Calu3 (cell line): ENCODE measurements around the gene FOXD2. TPM values are rescaled to one million over a fixed set of nuclear protein-coding genes. Genes with fewer than 3 reads are reported as not detected.

Experiments
- BruUV-seq: library from RNA; stranded (reverse); fragments of 400-500 nt; replicated peaks from 2 replicates; lab custom pipeline; 2021; lab: Mats Ljungman, UMichigan
- CTCF ChIA-PET: fragments of 300-600 bp; sonication (Branson Sonifier 250); formaldehyde crosslinking; loops from one replicate; lab custom pipeline; 2022; ENCODE audit warnings: antibody characterized with exemption; lab: Charles Lee
- DNase-seq: peaks from one replicate; pipeline ENCODE4 v3.0.0; 2022
- H3K27ac Mint-ChIP-seq: one replicate; pipeline ENCODE4 v1.8.0; 2022; ENCODE audit warnings: mixed read lengths; ENCODE audit not compliant: unreplicated experiment
- H3K27me3 Mint-ChIP-seq: one replicate; pipeline ENCODE4 v1.8.0; 2022; ENCODE audit warnings: mixed read lengths; ENCODE audit not compliant: unreplicated experiment
- H3K36me3 Mint-ChIP-seq: one replicate; pipeline ENCODE4 v1.8.0; 2022; ENCODE audit warnings: mild to moderate bottlenecking, moderate library complexity, mixed read lengths; ENCODE audit not compliant: insufficient read depth, unreplicated experiment
- H3K4me1 Mint-ChIP-seq: one replicate; pipeline ENCODE4 v1.8.0; 2022; ENCODE audit warnings: mild to moderate bottlenecking, low read depth, mixed read lengths; ENCODE audit not compliant: unreplicated experiment
- H3K4me3 Mint-ChIP-seq: one replicate; pipeline ENCODE4 v1.8.0; 2022; ENCODE audit warnings: mild to moderate bottlenecking, low read depth, moderate library complexity, mixed read lengths; ENCODE audit not compliant: unreplicated experiment
- H3K9me3 Mint-ChIP-seq: one replicate; pipeline ENCODE4 v1.8.0; 2022; ENCODE audit warnings: low read depth, mixed read lengths; ENCODE audit not compliant: unreplicated experiment
- CTCF ChIP-seq: fragments of 200-600 bp; IDR thresholded peaks from one replicate; pipeline ENCODE4 v1.8.0; 2022; ENCODE audit warnings: antibody characterized with exemption; ENCODE audit not compliant: unreplicated experiment
- intact Hi-C: fragments of 100-400 bp; cut with micrococcal nuclease; formaldehyde crosslinking; loops from one replicate; pipeline ENCODE4 v1.10.0; 2022; ENCODE audit not compliant: unreplicated experiment
- total RNA-seq: library from RNA; stranded (reverse); gene quantifications from 2 replicates; pipeline ENCODE4 v1.2.3, GENCODE V29; 2022

Gene FOXD2
- total RNA-seq, 1 experiment from 2014 or later = 0.68 TPM

DNA sequence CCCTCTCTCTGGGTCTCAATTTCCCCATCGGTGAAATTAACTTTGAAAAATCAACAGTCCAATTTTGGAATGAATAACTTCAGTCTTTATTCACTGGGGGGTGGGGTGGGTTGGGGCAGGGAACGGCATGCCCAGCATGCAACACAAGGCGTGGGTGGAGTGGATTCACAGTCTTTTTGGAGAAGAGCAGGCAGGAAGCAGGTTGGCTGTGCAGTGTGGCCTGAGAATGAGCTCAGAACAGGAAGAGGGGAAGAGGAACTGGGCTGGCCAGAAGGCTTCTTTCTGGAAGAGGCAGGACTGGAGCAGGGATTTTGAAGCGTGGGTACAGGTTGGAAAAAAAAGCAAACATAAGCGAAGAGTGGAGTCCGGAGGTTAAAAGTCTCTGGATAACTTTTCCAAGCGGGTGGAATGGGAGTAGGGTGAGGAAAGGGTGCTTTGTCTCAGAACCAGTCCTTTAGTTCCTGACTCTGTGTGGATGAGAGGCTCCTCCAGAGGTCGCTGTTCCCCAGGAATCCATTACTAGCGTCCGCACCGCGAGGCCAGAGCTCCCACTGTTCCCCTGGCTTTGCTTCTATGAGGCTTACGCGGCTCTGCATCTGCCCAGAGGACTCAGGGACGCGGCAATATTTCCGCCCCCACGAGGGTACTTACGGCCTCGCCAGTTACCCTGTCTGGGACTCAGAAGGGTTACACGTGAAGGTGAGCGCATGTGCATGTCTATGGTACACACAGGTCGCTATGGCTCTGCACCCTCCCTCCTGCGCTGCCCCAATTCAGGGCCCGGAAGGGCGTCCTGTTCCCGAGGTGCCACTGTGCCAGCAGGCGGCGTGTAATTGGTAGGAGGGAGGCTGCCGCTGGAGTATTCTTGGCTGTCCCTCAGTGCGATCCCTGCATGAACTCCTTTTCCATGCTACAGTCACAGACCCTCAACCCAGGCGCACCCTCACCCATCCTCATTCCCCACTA, 5.5 kb upstream of the FOXD2 start:
- intact Hi-C loops = no loop called here
- Mint-ChIP-seq H3K27me3 (no peaks in the 10 kb centered on the region), H3K27ac (no peak overlapping the region), H3K36me3 (peaks cover 11% of the 10 kb centered on the region), H3K4me3 (no peak overlapping the region), H3K9me3 (no peaks in the 10 kb centered on the region), H3K4me1 (peaks cover 29% of the 10 kb centered on the region)
- DNase-seq = no peak
- no peak for TF ChIP-seq CTCF
- no TSS peak for BruUV-seq
- CTCF ChIA-PET = interaction anchor here (0.9 kb wide), 1 partner anchor 294 kb away, joined by 3 read pairs; no protein-coding TSS in a partner anchor

DNA sequence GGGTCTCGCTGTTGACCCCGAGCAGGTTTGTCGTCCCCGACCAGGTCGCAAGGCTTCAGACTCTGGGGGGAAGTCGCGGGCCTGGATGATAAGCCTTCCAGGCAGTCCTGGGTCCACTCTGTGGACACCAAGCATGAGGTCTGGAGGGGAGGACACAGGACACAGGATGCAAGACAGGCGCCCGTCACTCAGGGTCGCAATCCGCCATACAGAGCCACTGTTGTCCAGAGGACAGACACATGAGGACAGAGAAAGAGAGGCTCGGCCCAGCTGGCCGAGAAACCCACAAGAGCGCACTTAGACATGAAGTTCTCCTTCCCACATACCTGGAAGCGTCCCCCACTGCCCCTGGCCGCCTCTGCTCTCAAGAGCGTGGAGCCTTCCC, 4.8 kb upstream of the FOXD2 start:
- no peak overlapping the region for H3K4me3 Mint-ChIP-seq
- no peaks in the 10 kb centered on the region for H3K9me3 Mint-ChIP-seq
- no TSS peak for BruUV-seq
- TF ChIP-seq CTCF = no peak
- H3K27me3 Mint-ChIP-seq = no peaks in the 10 kb centered on the region
- no peak for DNase-seq
- CTCF ChIA-PET = interaction anchor here (0.9 kb wide), 1 partner anchor 293 kb away, joined by 3 read pairs; no protein-coding TSS in a partner anchor
- peaks cover 16% of the 10 kb centered on the region for H3K36me3 Mint-ChIP-seq
- peaks cover 24% of the 10 kb centered on the region for H3K4me1 Mint-ChIP-seq
- H3K27ac Mint-ChIP-seq = no peak overlapping the region
- intact Hi-C loops = no loop called here

DNA sequence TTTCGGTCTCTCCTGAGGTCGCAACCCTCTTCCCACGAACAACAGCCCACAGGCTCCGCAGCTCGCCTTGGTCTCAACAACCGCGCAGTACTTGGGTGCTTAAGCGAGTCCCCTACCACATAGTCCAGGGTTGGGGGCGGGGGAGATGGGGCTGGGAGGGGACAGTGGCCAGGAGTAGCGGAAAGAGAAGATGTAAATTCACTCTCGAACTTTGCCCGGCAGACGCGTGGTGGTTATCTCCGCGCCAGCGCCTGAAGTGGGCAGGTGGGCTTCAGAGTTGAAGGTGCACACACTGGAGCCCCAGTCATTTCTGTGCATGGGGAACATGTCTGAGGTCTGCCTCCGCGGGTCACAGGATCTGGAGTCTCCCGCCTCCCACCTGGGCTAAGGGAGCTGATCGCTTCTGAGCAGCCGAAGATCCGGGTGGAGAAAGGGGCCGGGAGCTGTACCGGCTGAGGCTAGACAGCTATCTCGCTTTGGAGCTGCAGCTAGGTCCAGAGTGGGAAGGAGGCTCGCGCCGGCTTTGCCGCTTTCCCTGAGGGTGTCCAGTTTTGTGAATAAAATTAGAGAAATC, 4.3 kb upstream of the FOXD2 start:
- H3K4me1 Mint-ChIP-seq = peaks cover 24% of the 10 kb centered on the region
- H3K27ac Mint-ChIP-seq = no peak overlapping the region
- TF ChIP-seq CTCF = no peak
- no peak for DNase-seq
- peaks cover 16% of the 10 kb centered on the region for H3K36me3 Mint-ChIP-seq
- CTCF ChIA-PET = no interaction called here
- H3K4me3 Mint-ChIP-seq = no peak overlapping the region
- intact Hi-C loops = no loop called here
- no peaks in the 10 kb centered on the region for H3K27me3 Mint-ChIP-seq
- BruUV-seq = no TSS peak
- H3K9me3 Mint-ChIP-seq = no peaks in the 10 kb centered on the region

DNA sequence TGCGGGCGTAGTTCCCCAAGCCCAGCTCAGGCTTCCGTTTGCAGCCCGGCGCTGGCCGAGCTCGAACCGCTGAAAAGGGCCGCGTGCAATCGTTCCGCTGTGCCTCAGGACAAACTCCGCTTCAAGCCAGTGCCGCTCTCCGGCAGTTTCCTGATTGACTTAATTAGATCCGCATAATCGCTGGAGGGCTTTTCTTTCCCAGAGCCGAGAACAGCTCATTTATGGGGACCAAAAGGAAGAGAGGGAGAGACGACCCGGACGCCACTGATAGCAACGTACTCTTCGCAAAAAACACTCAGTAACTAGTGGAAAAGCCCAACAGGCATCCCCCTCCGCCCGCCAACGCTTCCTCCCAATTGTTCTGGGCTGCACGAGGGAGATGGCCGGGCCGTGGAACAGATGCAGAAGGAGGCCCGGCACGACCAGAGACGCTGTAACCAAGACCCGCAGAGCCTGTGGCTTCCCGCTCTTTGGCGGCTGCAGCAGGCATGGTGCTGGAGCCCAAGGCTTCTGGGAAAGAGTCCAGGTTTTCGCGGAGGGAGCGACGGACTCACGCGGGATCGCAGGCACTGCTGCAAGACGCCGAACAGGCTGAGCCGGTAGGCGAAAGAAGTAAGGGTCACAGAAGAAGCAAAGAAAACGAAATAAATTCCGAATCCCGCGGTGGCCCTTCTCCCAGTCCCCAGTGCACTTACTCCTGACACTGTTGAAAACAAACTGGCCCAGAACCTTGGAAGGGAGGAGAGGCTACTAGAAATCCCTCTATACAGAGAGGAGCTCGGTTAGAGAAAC, 3.6 kb upstream of the FOXD2 start:
- DNase-seq = no peak
- Mint-ChIP-seq H3K36me3 (peaks cover 16% of the 10 kb centered on the region), H3K27ac (no peak overlapping the region), H3K27me3 (no peaks in the 10 kb centered on the region), H3K9me3 (no peaks in the 10 kb centered on the region), H3K4me1 (peaks cover 24% of the 10 kb centered on the region), H3K4me3 (no peak overlapping the region)
- BruUV-seq = no TSS peak
- intact Hi-C loops = no loop called here
- no peak for TF ChIP-seq CTCF
- CTCF ChIA-PET = interaction anchor here (4.9 kb wide), 1 partner anchor 292 kb away, joined by 85 read pairs; no protein-coding TSS in a partner anchor
